ENCODE results near the gene AKT1. TPM values are rescaled to one million over a fixed set of nuclear protein-coding genes. Genes with fewer than 3 reads are reported as not detected.
"Not testable (repeated sequence)": the region's sequence is repeated elsewhere in the genome, so short reads cannot be mapped to it uniquely, and the experiment has no call there.

Gene AKT1
- total RNA-seq, 1 donor from 2014 or later, result 92.8 TPM

DNA sequence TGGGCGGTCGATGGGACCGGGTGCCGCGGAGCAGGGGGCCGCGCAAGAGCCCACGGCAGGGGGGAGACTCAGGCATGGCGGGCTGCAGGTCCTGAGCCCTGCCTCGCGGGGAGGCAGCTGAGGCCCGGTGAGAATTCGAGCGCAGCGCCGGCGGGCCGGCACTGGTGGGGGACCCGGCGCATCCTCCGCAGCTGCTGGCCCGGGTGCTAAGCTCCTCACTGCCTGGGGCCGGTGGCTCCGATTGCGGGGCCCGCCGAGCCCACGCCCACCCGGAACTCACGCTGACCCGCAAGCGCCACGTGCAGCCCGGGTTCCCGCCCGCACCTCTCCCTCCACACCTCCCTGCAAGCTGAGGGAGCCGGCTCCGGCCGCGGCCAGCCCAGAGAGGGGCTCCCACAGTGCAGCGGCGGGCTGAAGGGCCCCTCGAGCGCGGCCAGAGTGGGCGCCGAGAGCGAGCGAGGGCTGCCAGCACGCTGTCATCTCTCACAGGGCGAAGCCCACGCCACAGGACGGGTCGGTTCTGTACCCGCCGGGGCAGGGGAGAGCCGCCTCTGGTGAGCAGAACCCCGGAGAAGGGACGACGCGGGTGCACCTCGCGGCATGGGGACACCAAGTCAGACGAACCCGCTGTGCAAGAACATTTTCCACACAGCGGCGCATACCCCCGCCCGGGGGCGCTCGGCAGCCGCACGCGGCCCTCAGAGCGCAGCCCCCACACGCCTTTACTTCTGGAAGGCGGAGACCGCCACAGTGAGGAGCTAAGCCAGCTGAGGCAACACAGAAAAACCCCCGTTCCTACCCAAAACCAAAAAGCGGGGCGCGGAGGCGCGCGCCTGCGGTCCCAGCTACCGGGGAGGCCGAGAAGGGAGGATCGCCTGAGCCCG lies 43.8 kb downstream of the AKT1 start:
- intact Hi-C loops (cut with DNase I), result no loop called here
- Histone ChIP-seq H3K4me1 (peaks cover 61% of the 10 kb centered on the region), H3K27me3 (no peaks in the 10 kb centered on the region), H3K36me3 (peaks cover 0 to 11% of the 10 kb centered on the region in 2 donors), H3K4me3 (peak overlapping the region; percentile 96 to 99), H3K9me3 (no peaks in the 10 kb centered on the region), H3K27ac (peak overlapping the region; percentile 52)
- TF ChIP-seq, protein P1, sequence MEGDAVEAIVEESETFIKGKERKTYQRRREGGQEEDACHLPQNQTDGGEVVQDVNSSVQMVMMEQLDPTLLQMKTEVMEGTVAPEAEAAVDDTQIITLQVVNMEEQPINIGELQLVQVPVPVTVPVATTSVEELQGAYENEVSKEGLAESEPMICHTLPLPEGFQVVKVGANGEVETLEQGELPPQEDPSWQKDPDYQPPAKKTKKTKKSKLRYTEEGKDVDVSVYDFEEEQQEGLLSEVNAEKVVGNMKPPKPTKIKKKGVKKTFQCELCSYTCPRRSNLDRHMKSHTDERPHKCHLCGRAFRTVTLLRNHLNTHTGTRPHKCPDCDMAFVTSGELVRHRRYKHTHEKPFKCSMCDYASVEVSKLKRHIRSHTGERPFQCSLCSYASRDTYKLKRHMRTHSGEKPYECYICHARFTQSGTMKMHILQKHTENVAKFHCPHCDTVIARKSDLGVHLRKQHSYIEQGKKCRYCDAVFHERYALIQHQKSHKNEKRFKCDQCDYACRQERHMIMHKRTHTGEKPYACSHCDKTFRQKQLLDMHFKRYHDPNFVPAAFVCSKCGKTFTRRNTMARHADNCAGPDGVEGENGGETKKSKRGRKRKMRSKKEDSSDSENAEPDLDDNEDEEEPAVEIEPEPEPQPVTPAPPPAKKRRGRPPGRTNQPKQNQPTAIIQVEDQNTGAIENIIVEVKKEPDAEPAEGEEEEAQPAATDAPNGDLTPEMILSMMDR (IDR thresholded peaks at IDR 0.05), result no peak
- TF ChIP-seq POLR2A (IDR thresholded peaks at IDR 0.05), result no peak
- TF ChIP-seq POLR2AphosphoS5 (IDR thresholded peaks at IDR 0.05; ENCODE audit: insufficient read depth in 1 of 2, low read depth in 1 of 2), result no peak
- DNase-seq (ENCODE audit: extremely low spot score in 2 of 2), result no peak

DNA sequence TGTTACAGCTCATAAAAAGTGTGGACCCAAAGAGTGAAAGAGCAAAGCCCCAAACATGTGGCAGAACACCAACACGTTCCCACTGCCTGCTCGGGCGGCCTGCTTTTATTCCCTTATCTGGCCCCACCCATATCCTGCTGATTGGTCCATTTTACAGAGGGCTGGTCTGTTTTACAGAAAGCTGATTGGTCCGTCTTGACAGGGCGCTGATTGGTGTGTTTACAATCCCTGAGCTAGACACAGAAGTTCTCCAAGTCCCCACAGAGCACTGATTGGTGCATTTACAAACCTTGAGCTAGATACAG lies 44.8 kb downstream of the AKT1 start:
- H3K36me3 ChIP-seq; H3K27me3 ChIP-seq; DNase-seq (ENCODE audit: extremely low spot score in 2 of 2); H3K4me3 ChIP-seq; H3K27ac ChIP-seq; intact Hi-C loops (cut with DNase I); H3K9me3 ChIP-seq: not testable (repeated sequence)
- peaks cover 69% of the 10 kb centered on the region for H3K4me1 ChIP-seq

DNA sequence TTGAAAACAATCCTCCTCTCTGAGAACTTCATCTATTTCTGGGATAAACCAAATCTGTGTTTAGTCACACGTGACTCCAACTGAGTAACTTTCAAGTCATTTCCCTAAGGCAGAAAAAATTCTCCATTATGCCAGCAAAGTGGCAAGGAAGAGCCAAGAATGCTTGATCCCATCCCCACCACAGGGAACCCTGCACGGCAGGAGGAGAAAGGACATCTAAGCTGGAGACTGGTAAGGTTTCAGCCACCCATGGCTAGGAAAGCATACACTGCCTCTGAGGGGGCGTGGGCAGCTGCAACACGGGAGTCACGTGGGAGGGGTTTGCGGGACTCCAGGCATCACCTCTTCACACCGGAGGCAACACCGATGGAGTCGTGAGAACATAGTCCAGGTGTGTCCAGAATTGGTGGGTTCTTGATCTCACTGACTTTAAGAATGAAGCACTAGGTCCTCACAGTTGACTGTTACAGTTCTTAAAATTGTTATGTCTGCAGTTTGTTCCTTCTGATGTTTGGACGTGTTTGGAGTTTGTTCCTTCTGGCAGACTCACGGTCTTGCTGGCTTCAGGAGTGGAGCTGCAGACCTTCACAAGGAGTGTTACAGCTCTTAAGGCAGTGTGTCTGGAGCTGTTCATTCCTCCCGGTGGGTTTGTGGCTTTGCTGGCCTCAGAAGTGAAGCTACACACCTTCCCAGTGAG lies 45.3 kb downstream of the AKT1 start:
- TF ChIP-seq, protein P1 (IDR thresholded peaks at IDR 0.05), result no peak
- TF ChIP-seq POLR2AphosphoS5 (IDR thresholded peaks at IDR 0.05; ENCODE audit: insufficient read depth in 1 of 2, low read depth in 1 of 2), result no peak
- no peak for TF ChIP-seq POLR2A (IDR thresholded peaks at IDR 0.05)
- no peak for DNase-seq (ENCODE audit: extremely low spot score in 2 of 2)
- Histone ChIP-seq H3K4me1 (peaks cover 64% of the 10 kb centered on the region), H3K36me3 (no peaks in the 10 kb centered on the region), H3K9me3 (no peaks in the 10 kb centered on the region), H3K4me3 (no peak overlapping the region), H3K27ac (no peak overlapping the region), H3K27me3 (no peaks in the 10 kb centered on the region)
- intact Hi-C loops (cut with DNase I), result no loop called here

DNA sequence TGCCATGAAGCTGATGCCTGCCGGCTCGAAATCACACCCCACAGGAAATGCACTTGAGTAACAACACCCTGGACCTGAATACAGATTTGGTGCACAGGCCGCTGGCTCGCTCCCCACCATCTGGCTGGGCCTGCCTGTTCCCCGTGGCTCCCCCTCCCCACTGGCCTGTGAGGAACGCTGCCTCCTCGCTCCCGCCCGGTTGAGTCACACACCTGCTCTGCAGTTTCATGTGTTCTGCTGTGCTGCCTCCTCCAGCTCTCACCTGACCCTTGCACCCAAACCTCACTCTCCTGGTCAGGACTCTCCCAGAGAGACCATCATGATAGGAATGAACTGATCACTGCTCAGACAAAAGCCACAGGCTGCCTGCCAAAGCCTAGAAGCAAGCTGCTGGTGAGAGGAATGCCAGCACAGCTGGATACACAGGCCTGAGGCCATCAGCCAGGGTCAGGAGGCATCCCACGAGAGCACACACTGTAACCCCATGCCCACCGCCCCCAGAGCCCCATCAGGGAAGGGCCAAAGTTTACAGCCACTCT lies 46.4 kb downstream of the AKT1 start:
- H3K36me3 ChIP-seq, result no peaks in the 10 kb centered on the region
- no peak overlapping the region for H3K27ac ChIP-seq
- intact Hi-C loops (cut with DNase I), result no loop called here
- H3K9me3 ChIP-seq, result no peaks in the 10 kb centered on the region
- TF ChIP-seq POLR2AphosphoS5 (IDR thresholded peaks at IDR 0.05; ENCODE audit: insufficient read depth in 1 of 2, low read depth in 1 of 2), result no peak
- H3K4me1 ChIP-seq, result peaks cover 54% of the 10 kb centered on the region
- H3K4me3 ChIP-seq, result no peak overlapping the region
- H3K27me3 ChIP-seq, result no peaks in the 10 kb centered on the region
- DNase-seq (ENCODE audit: extremely low spot score in 2 of 2), result no peak

DNA sequence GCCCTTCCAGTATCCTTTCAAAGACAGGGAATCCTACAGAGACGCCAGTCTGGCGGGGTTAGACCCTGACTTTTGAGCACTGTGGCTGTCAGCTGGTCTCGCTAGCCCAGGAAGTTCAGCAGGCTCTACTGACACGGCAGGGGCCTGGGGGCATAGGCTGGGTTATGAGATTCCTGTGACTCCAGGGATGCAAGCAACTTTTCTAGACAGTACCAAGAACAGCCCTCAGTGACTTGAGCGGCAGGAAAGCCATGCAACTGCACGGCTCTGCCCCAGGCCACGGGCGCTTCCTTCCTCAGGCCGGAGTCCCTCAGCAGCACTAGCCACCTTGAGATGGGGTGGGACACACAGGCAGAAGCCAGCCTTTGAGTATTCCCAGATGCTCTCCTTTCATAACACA lies 47.7 kb downstream of the AKT1 start:
- H3K4me1 ChIP-seq, result peaks cover 45% of the 10 kb centered on the region
- no peak for DNase-seq (ENCODE audit: extremely low spot score in 2 of 2)
- no peaks in the 10 kb centered on the region for H3K36me3 ChIP-seq
- H3K9me3 ChIP-seq, result no peaks in the 10 kb centered on the region
- intact Hi-C loops (cut with DNase I), result no loop called here
- no peak for TF ChIP-seq POLR2AphosphoS5 (IDR thresholded peaks at IDR 0.05; ENCODE audit: insufficient read depth in 1 of 2, low read depth in 1 of 2)
- no peak for TF ChIP-seq POLR2A (IDR thresholded peaks at IDR 0.05)
- TF ChIP-seq, protein P1 (IDR thresholded peaks at IDR 0.05), result no peak
- peak overlapping the region; percentile 78 for H3K27ac ChIP-seq
- no peak overlapping the region for H3K4me3 ChIP-seq
- no peaks in the 10 kb centered on the region for H3K27me3 ChIP-seq
